GM12873 (cell line): Measurements from ENCODE around the gene RCN2.

Experiments used
- CTCF ChIP-seq: IDR thresholded peaks from 2 replicates; pipeline ENCODE4 v1.5.1; 2012; ENCODE audit warnings: low read depth, mild to moderate bottlenecking, moderate library complexity, low read length, control low read depth; ENCODE audit not compliant: insufficient read depth; ENCODE audit errors: missing control alignments

Gene RCN2

GRCh38 chr15:76942331-76942730 lies 10.8 kb downstream of the RCN2 start:
- TF ChIP-seq CTCF = no peak

- TF ChIP-seq CTCF = no peak
Measured at GRCh38 chr15:76945494-76946093, 14.0 kb downstream of the RCN2 start.

GRCh38 chr15:76947454-76947853 lies 15.9 kb downstream of the RCN2 start:
- no peak for TF ChIP-seq CTCF

- no peak for TF ChIP-seq CTCF
Measured at GRCh38 chr15:76951220-76951619, 19.7 kb downstream of the RCN2 start.

- TF ChIP-seq CTCF = no peak
Measured at GRCh38 chr15:76953913-76954312, 22.4 kb downstream of the RCN2 start.

- TF ChIP-seq CTCF = no peak
Measured at GRCh38 chr15:76954744-76955143, 23.2 kb downstream of the RCN2 start.

GRCh38 chr15:76961268-76962011 lies 29.9 kb downstream of the RCN2 start:
- no peak for TF ChIP-seq CTCF
